HG02763 (cell line): ENCODE data around the gene MARCOL.

Experiments used
- ATAC-seq: cut with Tn5 transposase; IDR thresholded peaks from one replicate; pipeline ENCODE4 v1.9.1; 2021; ENCODE audit warnings: mild to moderate bottlenecking, moderate library complexity; ENCODE audit not compliant: unreplicated experiment

The MARCOL gene, protein sequence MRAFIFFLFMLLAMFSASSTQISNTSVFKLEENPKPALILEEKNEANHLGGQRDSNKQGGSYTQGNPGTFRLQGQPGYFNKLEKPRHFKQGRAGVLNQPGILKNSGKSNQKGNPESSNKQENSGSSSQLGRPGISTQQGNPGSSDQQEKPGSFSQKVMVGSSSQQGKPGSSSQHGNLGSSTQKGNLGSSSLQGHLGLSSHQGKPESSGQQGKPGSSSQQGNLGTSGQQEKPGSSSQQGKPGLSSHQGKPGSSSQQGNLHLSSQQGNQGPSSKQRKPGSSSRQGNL

DNA sequence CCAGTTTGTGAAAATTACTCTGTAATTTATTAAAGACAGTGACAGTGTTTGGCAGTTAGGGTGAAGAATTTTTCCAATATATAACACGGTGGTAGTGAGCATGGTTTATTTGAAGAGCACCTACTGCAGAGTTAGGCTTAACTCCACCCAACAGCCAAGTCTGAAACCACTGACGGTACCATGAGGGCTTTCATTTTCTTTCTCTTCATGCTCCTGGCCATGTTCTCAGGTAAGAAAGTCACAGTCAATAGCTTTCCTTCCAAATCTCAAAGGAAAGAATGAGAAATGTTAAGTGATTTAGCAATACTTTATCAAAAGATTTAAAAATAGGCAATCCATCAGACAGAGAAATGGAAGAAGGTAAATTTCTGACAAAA lies at the start of gene MARCOL:
Gene MARCOL, plus strand, starts transcription at position 108 of the 377 bp plus-strand sequence. Its CDS starts 73 bp downstream, at position 181.
- no peak for ATAC-seq

DNA sequence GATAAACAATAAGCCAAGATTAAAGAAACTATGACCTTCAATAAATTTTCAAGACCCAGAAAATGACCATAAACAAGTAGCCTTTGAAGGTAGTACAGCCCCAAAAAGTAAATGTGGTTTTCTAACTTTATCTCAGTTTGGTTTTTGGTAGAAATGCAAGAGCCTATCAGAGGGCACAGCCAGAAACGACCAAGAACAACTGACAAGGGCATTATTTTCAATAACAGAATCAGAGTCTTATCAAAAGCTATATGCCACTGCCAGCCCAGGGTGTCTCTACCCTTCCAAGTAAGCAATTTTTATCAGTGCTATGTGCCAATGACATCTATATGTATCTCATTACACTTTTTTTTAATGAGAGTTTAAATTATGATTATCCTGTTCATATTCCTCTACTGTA lies 47.3 kb upstream of the MARCOL start:
- no peak for ATAC-seq

DNA sequence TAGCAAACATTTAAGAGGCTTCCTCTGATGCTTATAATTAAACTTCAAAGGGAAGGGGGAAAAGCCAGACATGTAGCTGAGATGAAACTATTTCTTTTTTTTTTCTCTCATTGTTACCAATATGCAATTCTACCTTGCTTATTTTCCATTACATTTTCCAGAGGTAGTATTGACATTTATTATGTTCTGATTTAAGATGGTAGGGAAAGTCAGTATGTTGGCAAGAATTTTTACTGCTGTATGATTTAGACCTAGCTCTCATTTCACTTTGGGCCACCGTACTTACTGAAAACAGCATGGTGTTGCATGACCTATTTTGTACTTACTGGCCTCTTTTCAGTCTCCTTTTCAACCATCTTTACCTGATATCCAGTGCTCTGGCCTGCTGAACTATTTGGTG lies 45.1 kb upstream of the MARCOL start:
- ATAC-seq = no peak

DNA sequence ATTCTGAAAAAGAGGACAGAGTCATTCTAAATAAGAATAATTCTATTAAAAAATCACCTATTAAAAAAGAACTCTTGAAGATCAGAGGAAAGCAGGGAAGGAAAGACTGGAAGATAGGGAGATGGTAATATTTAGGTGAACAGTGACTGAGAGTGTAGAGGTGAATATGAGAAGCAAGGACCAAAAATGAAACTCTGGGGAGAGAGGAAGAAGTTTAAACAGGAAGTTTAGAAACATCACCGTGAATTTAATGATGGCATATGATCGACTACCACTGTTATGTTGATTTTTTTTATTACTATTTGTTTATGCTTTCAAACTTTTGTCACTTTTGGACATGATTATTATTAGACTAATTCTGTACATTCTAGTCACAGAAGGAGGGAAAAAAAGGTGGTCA lies 37.2 kb upstream of the MARCOL start:
- ATAC-seq = no peak

DNA sequence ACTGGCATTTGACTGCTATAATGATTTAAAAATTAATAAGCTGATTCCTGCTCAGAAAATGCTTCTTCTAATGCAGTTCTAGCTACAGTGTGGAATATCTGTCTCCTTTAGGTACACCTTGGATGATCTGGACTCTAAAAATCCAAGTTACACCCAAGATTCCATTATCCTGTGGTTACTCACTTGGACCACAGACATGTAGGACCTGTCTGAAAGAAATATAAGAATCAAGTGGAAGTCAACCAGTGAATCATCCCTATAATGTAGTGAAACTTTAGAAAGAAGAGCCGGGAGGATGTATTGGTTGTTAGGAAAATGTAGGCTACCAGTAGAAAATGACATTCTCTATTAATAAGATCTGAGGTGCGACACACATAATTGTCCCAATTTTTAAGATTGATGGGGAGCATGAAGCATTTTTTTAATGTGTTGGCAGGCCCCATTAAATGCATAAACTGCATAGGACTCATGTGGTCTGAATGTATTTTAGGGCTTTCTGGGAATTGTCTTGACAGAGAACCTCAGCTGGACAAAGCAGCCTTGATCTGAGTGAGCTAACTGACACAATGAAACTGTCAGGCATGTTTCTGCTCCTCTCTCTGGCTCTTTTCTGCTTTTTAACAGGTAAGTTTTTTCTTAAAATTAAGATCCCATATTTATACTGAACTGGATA lies 35.7 kb upstream of the MARCOL start, which contains the start of gene SPINK6:
Gene SPINK6, plus strand, starts transcription at position 512 of the 673 bp plus-strand sequence. Its CDS starts 55 bp downstream, at position 567.
- no peak for ATAC-seq

DNA sequence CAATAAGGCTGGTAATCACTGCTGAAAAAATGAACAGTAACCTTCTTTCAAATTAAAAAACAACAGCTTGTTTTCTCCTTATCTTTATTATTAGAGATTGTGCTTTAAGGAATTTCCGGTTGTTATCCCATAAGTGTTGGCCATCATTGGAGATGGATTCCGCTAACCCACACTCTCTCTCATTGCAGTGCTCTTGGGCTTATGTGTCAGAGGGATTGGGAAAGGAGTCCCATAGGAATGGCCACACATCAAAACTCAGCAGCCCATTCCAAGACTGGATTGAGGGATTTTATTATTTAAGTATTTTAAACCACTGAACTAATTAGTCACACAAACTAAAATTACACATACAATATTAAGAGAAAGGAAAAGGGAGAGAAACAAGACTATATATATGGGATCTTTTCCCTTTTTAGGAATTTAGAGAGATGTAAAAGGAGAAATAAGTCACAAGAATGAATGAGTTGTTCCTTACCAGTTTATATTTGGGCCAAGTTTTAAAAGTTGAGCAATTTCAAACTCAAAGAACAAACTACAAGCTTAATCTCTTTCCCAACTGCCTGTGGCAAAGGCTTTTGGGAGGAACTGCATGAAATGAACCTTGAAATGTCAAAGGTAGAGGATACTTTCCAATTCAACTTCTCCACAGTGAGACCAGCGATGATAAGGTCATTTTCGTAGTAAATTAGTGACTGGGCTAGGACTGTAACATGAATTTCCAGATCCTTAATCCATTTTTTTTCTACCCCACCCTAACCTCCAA lies 33.1 kb upstream of the MARCOL start:
- no peak for ATAC-seq

DNA sequence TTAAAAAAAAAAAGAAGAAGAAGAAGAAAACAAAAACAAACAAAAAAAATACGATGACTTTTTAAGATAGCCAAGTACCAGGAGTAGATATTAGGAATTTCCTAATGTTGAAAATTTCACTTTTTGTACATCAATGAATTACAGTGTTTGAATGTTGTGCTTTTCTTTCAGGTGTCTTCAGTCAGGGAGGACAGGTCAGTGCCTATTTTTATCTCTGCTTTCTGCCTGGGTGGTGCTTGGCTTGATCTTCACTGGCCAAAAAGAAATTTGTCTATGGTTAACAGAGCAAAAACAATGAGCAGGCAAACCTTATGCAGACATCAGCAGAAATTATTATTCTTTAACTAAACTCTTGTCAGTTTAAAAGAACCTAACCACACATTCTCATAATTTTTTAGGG lies 32.5 kb upstream of the MARCOL start:
- ATAC-seq = no peak

DNA sequence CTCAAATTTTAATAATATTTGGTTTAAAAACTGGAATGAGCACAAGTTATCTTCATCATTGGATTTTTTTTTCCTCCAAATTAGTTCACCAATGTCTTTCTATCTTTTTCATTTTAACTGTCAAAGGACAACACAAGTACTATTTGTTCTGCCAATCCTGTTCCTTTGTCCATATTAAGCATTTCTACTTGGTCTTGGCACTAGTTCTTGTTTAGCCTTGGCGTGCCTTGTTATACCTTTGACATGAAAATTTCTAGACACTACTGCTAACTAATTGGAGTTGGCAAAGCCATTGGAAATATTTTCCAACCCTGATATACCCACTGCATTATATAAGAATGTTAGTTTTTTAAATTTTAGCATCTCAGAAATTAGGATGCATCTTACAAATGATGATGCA lies 31.7 kb upstream of the MARCOL start:
- ATAC-seq = no peak

DNA sequence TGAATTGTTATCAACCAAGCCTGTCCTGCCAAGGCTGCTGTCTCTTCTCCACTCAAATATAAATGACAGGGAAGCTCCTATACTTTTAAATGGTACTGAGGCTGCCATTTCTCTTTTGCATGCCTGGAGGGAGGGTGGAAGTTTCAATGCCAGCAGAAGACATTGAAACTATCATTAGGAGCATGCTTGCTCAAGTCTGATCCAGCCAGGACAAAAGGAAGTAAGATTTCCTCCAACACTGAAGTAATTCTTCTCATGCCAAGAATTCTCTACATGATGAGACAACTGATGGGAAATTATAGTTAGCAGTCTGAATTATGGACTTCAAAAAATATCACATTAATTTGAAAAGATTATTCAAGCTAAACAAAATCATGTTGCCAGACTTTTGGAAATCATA lies 30.1 kb upstream of the MARCOL start:
- no peak for ATAC-seq

DNA sequence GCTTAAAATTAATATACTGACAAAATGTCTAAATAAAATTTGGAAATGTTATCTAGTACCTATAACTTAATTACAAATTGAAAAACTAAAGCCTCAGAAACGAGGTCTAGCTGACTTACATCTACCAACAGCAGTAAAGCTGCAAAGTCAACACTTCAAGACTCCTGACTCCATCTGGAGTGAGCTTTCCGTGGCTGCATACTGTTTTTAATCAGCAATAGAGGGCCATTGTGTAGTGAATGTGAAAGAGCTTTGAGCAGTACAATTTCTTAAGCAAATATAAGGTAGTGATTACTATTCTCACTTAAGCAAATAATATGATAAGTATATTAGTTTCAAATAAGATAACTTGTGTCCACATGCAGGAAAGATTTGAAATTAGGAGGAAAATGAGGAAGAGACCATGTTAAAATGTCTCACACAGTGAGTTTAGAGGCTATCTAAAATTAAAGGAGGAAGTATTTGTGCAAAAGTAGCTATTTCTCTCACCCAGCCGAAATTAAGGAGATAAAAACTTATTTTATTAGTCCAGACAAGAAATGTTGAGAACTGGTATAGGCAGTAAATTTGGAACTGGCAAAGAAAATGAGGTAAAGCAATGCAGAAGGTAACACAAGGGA lies 29.1 kb upstream of the MARCOL start:
- no peak for ATAC-seq

DNA sequence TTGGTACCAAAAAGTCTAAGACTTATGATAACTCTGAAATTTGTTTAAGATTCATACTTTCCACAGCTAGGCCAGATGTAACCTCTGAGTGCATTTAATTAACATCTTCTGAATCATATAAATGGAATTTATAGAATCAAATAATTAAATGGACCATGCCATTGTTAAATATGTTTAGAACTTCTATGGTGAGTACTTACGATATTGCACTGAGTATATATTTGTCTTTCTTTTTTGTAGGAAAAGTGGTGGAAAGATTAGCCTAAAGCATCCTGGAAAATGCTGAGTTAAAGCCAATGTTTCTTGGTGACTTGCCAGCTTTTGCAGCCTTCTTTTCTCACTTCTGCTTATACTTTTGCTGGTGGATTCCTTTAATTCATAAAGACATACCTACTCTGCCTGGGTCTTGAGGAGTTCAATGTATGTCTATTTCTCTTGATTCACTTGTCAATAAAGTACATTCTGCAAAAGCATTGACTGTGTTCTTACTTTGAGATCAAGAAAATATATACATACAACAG lies 23.6 kb upstream of the MARCOL start:
- ATAC-seq = no peak

DNA sequence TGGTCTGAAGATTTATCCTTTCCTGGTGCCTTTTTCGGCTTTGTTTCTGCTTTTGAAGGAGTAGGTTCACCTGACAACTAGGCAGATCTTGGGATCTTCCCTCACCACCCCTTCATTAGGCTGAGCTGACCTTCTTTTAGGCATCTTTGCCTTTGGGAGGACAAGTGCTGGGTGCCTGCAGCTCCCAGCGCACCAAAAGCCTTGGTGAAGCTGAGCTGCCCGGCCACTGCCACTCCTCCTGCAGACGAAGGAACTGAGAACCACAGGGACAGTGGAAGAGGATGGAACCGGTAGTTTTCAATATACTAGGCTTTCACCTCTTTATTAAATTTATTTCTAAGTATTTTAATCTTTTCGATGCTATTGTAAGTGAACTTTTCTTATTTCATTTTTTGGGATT lies 16.8 kb upstream of the MARCOL start:
- ATAC-seq = no peak

DNA sequence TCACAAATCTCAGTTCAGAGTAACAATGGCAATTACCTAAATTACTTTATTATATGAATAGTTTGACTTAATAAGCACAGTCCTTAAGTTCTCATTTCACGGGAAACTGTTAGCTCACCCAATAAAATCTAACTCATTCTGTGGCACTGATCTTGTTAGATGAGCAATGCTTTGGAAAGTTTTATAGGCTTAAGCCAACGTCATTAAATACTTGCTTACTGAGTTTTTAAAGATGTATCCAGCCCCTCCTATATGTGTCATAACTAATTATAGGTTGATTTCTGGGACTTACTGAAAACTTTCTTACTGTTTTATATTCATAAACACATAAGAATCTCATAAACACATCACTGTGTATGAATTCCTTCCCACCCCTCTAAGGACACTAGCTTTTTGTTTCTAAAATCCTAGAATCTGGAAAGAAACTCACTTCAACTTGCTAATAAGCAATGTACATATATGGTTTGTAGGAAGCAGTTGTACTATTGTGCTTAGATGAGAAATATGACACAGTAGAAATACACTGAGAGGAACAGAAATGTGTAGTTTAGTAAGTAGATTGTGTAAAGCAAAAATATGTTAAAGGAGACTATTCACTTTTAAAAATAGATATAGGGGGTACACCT lies 14.1 kb upstream of the MARCOL start:
- no peak for ATAC-seq

DNA sequence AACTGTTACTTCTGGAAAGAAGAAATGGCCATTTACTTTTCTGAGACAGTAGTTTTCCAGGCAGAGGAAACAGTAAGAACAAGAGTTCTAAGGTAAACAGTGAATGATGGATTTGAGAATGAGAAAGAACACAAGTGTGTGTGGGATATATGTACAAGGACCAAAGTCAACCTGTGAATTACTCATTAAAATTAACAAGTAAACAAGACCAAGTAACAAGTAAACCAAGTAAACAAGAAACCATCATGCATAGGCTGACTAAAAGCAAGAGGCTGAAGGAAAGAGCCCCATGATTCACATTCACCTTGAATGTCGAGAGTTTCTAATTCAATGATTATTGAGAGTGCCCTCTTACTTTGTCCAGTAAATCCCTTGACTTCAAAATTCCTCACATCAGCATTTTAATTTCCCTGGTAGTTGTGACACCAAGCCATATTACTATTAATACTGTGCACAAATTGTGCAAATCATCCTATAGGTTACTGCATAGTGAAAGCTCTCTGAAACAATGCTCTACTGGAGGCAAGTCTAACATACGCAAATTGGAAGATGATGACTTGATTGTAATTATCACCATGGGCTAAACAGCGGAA lies 9.8 kb upstream of the MARCOL start:
- ATAC-seq = no peak

DNA sequence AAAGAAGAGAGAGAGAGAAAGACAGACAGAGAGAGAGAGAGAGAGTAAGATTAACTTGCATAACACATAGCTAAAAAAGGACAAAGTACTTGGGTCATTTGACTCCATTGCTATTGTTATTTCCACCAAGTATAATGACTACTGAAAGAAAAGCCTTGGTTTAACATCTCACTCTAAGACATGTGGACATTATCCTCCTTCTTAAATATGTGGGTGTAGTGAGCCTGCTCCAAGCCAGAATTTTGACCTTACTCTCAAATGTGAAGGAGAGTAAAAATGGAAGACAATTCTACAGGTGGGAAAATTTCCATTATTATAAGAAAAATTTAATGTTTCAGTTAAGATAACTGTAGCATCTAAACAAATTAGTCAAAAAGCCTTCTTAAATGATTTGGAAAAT lies 8.5 kb upstream of the MARCOL start:
- no peak for ATAC-seq

DNA sequence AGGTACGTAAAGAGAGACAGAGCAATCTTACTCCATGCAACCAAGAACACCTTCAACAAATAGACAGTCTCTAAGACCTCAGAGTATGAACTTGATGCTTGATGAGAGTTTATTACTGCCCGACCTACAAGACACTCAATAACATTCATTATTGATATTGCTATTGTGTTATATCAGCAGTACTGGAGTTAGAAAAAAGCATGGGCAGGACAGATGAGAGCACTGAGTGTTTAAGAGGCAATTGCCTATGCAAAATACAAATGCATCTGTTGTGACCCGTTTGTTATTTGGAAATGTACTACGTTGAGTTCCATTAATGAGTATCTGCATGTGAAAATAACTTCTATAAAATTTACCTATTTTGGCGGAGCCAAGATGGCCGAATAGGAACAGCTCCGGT lies 8.1 kb upstream of the MARCOL start:
- ATAC-seq = no peak

DNA sequence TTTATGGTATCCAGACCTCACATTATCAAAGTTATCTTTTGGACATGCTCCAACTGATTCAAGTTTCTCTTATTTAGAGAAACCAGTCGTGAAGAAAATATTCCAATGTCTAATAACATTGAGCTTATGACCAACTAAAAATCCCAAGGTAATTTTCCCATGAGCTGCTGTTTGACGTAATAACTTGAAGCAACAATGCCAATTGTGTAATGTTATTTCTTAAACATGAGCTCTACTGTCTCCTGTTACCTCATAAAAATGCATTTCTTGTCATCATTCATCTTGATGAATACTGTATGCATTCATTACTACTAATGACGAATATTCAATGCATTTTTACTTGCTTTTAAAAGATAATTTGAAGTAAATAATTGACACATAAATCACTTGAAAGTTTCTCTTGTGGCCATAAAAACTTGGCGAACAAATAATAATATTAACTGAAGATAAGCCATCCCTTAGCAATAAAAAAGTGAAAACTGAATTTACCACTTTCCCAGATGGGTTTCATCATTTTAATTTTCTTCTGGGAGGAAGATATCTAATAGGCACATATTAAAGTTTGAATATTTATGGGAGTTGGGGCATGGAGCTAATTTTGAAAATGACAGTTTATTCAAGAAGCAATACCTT lies 424 bp upstream of the MARCOL start:
- ATAC-seq = no peak

DNA sequence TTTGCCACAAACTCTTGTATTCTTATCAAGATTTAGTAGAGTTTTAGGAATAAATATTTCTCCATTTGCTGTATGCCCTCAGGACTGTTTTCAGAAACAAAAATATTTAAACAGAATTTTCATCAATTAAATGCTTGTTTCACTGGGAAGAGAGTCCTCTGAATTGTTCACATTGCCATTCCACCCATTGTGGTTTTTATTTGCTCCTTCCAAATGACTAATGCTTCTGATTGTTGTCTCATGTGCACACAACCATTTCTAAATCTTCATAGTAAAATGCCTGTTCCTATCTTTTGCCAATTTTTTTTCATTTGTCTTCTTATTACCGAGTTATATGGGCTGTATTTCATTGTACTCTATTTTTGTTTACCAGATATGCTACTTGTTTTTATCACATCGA lies 10.6 kb downstream of the MARCOL start:
- ATAC-seq = no peak

DNA sequence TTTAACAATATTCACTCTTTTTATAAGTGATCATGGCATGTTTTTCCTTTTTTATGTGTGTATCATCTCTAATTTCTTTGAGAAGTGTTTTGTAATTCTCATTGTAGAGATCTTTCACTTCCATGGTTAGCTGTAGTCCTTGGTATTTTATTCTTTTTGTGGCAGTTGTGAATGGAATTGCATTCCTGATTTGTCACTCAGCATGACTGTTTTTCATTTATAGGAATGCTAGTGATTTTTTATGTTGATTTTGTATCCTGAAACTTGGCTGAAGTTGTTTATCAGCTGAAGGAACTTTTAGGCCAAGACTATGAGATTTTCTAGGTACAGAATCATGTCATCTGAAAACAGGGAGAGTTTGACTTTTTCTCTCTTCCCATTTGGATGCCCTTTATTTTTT lies 17.1 kb downstream of the MARCOL start:
- no peak for ATAC-seq

DNA sequence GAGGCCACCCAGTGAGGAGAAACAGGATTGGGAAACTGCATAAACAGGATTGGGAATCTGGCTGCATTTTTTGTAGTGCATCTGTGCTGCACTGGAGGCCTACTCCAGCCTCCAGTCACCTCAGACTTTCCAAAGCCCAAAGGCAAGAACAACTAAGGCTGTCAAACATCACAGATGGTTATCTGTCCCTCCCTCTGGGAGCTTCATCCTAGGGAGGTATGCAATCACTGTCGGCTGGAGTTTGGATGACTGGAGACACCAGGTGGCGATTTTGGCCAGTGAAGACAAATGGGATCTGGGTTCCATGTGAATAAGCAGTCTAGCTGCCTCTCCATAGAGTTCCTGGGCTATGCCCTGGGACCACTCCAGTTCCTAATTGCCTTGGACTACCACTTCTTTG lies 21.0 kb downstream of the MARCOL start:
- no peak for ATAC-seq
